HCT116 (cell line): ENCODE results near the gene SETD1B. TPM values are rescaled to one million over a fixed set of nuclear protein-coding genes. Genes with fewer than 3 reads are reported as not detected.

ENCODE experiments used
- ATAC-seq: fragments of 200-7000 bp; cut with Tn5 transposase; 2 replicates; pipeline ENCODE4 v1.9.1; 2020; ENCODE audit warnings: mild to moderate bottlenecking, moderate library complexity
- BruUV-seq: library from RNA; stranded (reverse); fragments of 400-500 nt; replicated peaks from 2 replicates; lab custom pipeline; 2021; lab: Mats Ljungman, UMichigan
- CTCF ChIA-PET: fragments of 300-600 bp; sonication (Branson Sonifier 250); formaldehyde crosslinking; loops from one replicate; lab custom pipeline; 2021; ENCODE audit warnings: antibody characterized with exemption; lab: Charles Lee
- POLR2A ChIA-PET: fragments of 300-600, 350-600 bp; sonication (Branson Sonifier 250); formaldehyde crosslinking; loops from one replicate; lab custom pipeline; 2021; ENCODE audit warnings: antibody characterized with exemption; lab: Charles Lee
- RAD21 ChIA-PET, 2 experiments: fragments of 300-600 bp; sonication (Branson Sonifier 250); formaldehyde crosslinking; loops; one replicate each; lab custom pipeline; 2023; ENCODE audit warnings: low total read pairs in 2 of 2; ENCODE audit not compliant: uncharacterized antibody in 2 of 2, unreplicated experiment in 2 of 2, low non-redundant PET in 1 of 2; lab: Charles Lee
- DNase-seq: peaks from one replicate; pipeline ENCODE4 v3.0.0-alpha.2; 2010; ENCODE audit warnings: low read depth, low spot score
- H2AFZ ChIP-seq: fragments of 200-600 bp; shearing (Covaris generic), sonication (generic); 2 replicates; pipeline ENCODE4 v1.6.1; 2017; ENCODE audit warnings: low read depth, mixed run types, mixed read lengths, antibody characterized with exemption, low read length; ENCODE audit not compliant: poor library complexity, severe bottlenecking
- H3K27ac ChIP-seq: 2 replicates; pipeline ENCODE4 v1.5.1; 2012; ENCODE audit warnings: low read depth, low read length
- H3K27me3 ChIP-seq: fragments of 200-600 bp; sonication (generic); 2 replicates; pipeline ENCODE4 v1.6.1; 2016; ENCODE audit warnings: mixed run types, low read length, mixed read lengths; ENCODE audit not compliant: insufficient read depth
- H3K36me3 ChIP-seq, 2 experiments: fragments of 200-500 bp in 1 of 2; fragments of 200-600 bp in 1 of 2; sonication (Bioruptor generic) in 1 of 2; sonication (generic) in 1 of 2; 2 replicates each; pipeline versions ENCODE4 v1.5.1 to v1.6.1; 2014 to 2016; ENCODE audit warnings: low read length in 2 of 2, inconsistent platforms in 1 of 2, mixed read lengths in 1 of 2, mixed run types in 1 of 2; ENCODE audit not compliant: insufficient read depth in 2 of 2, control insufficient read depth in 1 of 2
- H3K4me1 ChIP-seq, 2 experiments: fragments of 200-600 bp in 1 of 2; sonication (generic) in 1 of 2; 2 replicates each; pipeline versions ENCODE4 v1.5.1 to v1.6.1; 2012 to 2017; ENCODE audit warnings: low read length in 2 of 2, inconsistent platforms in 1 of 2, mild to moderate bottlenecking in 1 of 2, mixed read lengths in 1 of 2, mixed run types in 1 of 2, moderate library complexity in 1 of 2; ENCODE audit not compliant: insufficient read depth in 2 of 2, control insufficient read depth in 1 of 2
- H3K4me2 ChIP-seq: fragments of 200-600 bp; sonication (generic); 2 replicates; pipeline ENCODE4 v1.6.1; 2017; ENCODE audit warnings: mixed run types, low read length, mixed read lengths
- H3K4me3 ChIP-seq, 2 experiments: fragments of 200-600 bp in 1 of 2; sonication (generic) in 1 of 2; replicated peaks in 1 of 2; 2 replicates each; pipeline ENCODE4 v1.5.1; 2011 to 2016; ENCODE audit warnings: low read length in 2 of 2, control low read depth in 1 of 2, low read depth in 1 of 2, mild to moderate bottlenecking in 1 of 2, mixed read lengths in 1 of 2, mixed run types in 1 of 2
- H3K79me2 ChIP-seq: fragments of 200-600 bp; sonication (generic); 2 replicates; pipeline ENCODE4 v1.6.1; 2017; ENCODE audit warnings: mild to moderate bottlenecking, mixed run types, low read length, moderate library complexity, mixed read lengths; ENCODE audit not compliant: insufficient read depth
- H3K9ac ChIP-seq: fragments of 200-600 bp; sonication (generic); 2 replicates; pipeline ENCODE4 v1.6.1; 2016; ENCODE audit warnings: low read length, mixed read lengths
- H3K9me2 ChIP-seq: fragments of 200-600 bp; sonication (generic), shearing (Covaris generic); 2 replicates; pipeline ENCODE4 v1.6.1; 2017; ENCODE audit warnings: mixed run types, mild to moderate bottlenecking, moderate library complexity; ENCODE audit not compliant: insufficient read depth
- H3K9me3 ChIP-seq, 2 experiments: fragments of 200-500 bp in 1 of 2; fragments of 200-600 bp in 1 of 2; sonication (Bioruptor generic) in 1 of 2; sonication (generic) in 1 of 2; 2 replicates each; pipeline ENCODE4 v1.6.1; 2014 to 2017; ENCODE audit warnings: low read length in 2 of 2, mixed read lengths in 2 of 2, inconsistent platforms in 1 of 2, low read depth in 1 of 2, mild to moderate bottlenecking in 1 of 2, mixed run types in 1 of 2, moderate library complexity in 1 of 2; ENCODE audit not compliant: control insufficient read depth in 1 of 2, insufficient read depth in 1 of 2
- H4K20me1 ChIP-seq: fragments of 200-600 bp; sonication (generic), shearing (Covaris generic); 2 replicates; pipeline ENCODE4 v1.6.1; 2017; ENCODE audit warnings: mixed run types, mild to moderate bottlenecking, moderate library complexity; ENCODE audit not compliant: insufficient read depth
- JUND ChIP-seq: IDR thresholded peaks from 2 replicates; pipeline ENCODE4 v1.6.1; 2012
- POLR2A ChIP-seq: IDR thresholded peaks from 2 replicates; pipeline ENCODE4 v1.7.0; 2011; ENCODE audit warnings: borderline replicate concordance; ENCODE audit not compliant: insufficient read depth, insufficient read length; ENCODE audit errors: extremely low read depth
- SP1 ChIP-seq: IDR thresholded peaks from 2 replicates; pipeline ENCODE4 v1.6.1; 2012; ENCODE audit warnings: low read depth
- TCF7L2 ChIP-seq: IDR thresholded peaks from 2 replicates; pipeline ENCODE4 v1.7.0; 2011; ENCODE audit warnings: borderline replicate concordance, inconsistent platforms; ENCODE audit not compliant: insufficient read depth, insufficient read length; ENCODE audit errors: extremely low read depth
- ZNF274 ChIP-seq: fragments of 200-500 bp; sonication (Bioruptor generic); IDR thresholded peaks from 2 replicates; pipeline ENCODE4 v1.6.1; 2014; ENCODE audit warnings: mild to moderate bottlenecking, low read depth, low read length, inconsistent platforms
- intact Hi-C: fragments of 100-400 bp; cut with micrococcal nuclease; formaldehyde crosslinking; loops from 2 replicates; pipeline ENCODE4 v1.10.0; 2022
- total RNA-seq: library from RNA; stranded (reverse); gene quantifications from one replicate; pipeline ENCODE4 v1.2.1, GENCODE V29; 2021; ENCODE audit not compliant: unreplicated experiment
- TF ChIP-seq, protein P1 (sequence below): IDR thresholded peaks from 2 replicates; pipeline ENCODE4 v1.6.1; 2012

Gene SETD1B
- total RNA-seq, 1 experiment from 2014 or later: 17.5 TPM

DNA sequence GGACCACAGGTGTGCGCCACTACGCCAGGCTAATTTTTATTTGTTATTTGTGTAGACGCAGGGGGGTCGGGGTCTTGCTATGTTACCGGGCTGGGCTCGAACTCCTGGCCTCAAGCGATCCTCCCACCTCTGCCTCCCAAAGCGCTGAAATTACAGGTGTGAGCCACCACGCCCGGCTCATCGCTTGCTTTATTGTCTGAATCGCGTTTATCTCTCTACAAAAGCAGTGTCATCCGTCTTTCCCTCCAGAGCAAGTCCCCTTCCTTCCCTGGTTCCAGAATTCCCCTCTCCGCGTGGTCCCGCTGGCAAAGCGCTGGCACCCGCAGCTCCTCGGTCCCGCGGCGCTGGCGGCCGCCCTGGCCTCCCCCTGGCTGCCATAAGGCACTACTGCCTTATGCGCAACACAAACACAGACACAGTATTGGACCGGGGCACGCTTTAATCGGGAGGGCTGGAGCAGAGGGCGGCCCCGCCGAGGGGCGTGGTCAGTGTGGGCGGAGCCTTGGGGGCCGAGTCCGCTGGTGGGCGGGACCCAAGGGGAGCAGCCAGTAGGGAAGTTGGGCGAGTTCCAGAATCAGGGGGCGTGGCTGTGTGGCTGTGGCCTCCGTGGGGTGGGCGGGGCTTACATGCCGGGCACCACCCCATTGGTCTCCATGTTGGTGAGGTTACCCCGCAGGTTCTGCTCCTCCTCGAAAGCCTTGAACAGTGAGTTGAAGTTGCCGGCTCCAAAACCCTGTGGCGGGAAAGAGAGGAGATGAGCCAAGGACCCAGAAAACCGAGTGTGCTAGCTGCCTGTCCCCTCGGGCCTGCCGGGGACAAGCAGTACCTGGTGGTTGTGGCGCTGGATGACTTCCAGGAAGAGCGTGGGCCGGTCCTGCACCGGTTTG is 35.5 kb downstream of the SETD1B start (continued):
- TF ChIP-seq, protein P1, sequence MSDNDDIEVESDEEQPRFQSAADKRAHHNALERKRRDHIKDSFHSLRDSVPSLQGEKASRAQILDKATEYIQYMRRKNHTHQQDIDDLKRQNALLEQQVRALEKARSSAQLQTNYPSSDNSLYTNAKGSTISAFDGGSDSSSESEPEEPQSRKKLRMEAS: peak; percentile 63; the same call in 1 of the 2 replicates
- peak; percentile 19 for TF ChIP-seq TCF7L2
- peak; percentile 68 for TF ChIP-seq SP1
- no peak for TF ChIP-seq ZNF274
- TF ChIP-seq POLR2A: peak; percentile 81

DNA sequence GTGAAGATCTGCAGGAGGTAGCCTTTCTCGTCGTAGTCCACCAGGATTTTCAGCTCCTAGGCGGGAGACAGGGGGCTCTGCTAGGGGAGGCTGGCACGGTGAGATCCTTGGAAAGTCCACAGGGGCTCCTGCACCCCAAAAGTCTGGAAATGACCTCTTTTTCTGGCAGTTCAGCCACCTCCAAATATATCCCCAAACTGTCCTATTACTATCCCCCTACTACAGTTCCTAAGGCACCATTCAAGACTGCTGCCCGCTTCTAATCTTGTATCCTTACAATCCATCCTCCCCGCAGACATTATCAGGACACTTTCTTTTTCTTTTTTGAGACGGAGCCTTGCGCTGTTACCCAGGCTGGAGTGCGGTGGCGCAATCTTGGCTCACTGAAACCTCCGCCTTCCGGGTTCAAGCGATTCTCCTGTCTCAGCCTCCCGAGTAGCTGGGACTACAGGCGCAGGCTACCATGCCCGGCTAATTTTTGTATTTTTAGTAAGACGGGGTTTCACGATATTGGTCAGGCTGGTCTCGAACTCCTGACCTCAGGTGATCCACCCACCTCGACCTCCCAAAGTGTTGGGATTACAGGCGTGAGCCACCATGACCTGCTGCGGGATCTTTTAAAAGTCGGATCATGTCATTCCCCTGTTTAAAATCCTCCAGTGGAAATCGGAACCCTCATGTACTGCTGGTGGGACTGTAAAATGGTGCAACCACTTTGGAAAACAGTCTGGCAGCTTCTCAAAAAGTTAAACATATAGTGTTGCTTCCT is 36.4 kb downstream of the SETD1B start:
- ATAC-seq (peak; percentile 14), DNase-seq (no peak)
- H3K27ac ChIP-seq: peak overlapping the region; percentile 66
- peaks cover 4 to 44% of the 10 kb centered on the region in 2 experiments; a peak in 3 of 4 replicates for H3K4me1 ChIP-seq
- H3K4me3 ChIP-seq: peak overlapping the region; percentile 55 to 94
- H4K20me1 ChIP-seq: no peaks in the 10 kb centered on the region
- peak overlapping the region; percentile 87 for H2AFZ ChIP-seq
- H3K4me2 ChIP-seq: peak overlapping the region; percentile 82
- no peaks in the 10 kb centered on the region for H3K79me2 ChIP-seq
- TF ChIP-seq JUND (no peak), TCF7L2 (no peak)
- no peaks in the 10 kb centered on the region for H3K9me2 ChIP-seq
- no peaks in the 10 kb centered on the region for H3K27me3 ChIP-seq
- ChIA-PET POLR2A (no interaction called here), CTCF (interaction anchor here (6.0 kb wide), 1 partner anchor 45 kb away, joined by 20 read pairs; the partner anchor contains the start of gene RHOF), RAD21 (no interaction called here)
- intact Hi-C loops: loop anchor here (1.0 to 5.0 kb wide), 3 partner anchors 40 to 47 kb away; partner anchors contain the start of gene PSMD9
- H3K9me3 ChIP-seq: no peaks in the 10 kb centered on the region
- peak overlapping the region; percentile 88 for H3K9ac ChIP-seq
- H3K36me3 ChIP-seq: no peaks in the 10 kb centered on the region
- TSS peak; percentile 93 for BruUV-seq
